Neutrophil (primary cell): ENCODE measurements around the gene CCP110.

Experiments
- H3K27ac ChIP-seq: fragments of 200-600 bp; sonication (generic); 2 replicates; pipeline ENCODE4 v1.5.1; 2016; ENCODE audit warnings: mild to moderate bottlenecking, moderate library complexity
- H3K27me3 ChIP-seq: fragments of 200-600 bp; sonication (generic); 2 replicates; pipeline ENCODE4 v1.6.0; 2016; ENCODE audit warnings: mild to moderate bottlenecking
- H3K36me3 ChIP-seq: fragments of 200-600 bp; sonication (generic); 2 replicates; pipeline ENCODE4 v1.5.1; 2017
- H3K4me1 ChIP-seq, 2 experiments: fragments of 200-600 bp in 1 of 2; sonication (generic) in 1 of 2; 1 replicate in 1 of 2; 2 replicates in 1 of 2; pipeline versions ENCODE4 v1.5.1 to v1.6.1; 2013 to 2016; ENCODE audit warnings: low read depth in 1 of 2, low read length in 1 of 2, mild to moderate bottlenecking in 1 of 2, moderate library complexity in 1 of 2; ENCODE audit not compliant: control insufficient read depth in 1 of 2, insufficient read depth in 1 of 2
- H3K4me3 ChIP-seq, 2 experiments: fragments of 200-600 bp in 1 of 2; sonication (generic) in 1 of 2; 1 replicate in 1 of 2; 2 replicates in 1 of 2; pipeline ENCODE4 v1.5.1; 2013 to 2016; ENCODE audit warnings: low read depth in 1 of 2, low read length in 1 of 2, mild to moderate bottlenecking in 1 of 2, moderate library complexity in 1 of 2
- H3K9me3 ChIP-seq: fragments of 200-600 bp; sonication (generic); 2 replicates; pipeline ENCODE4 v1.5.1; 2016
- TF ChIP-seq, protein P1 (sequence below): fragments of 200-600 bp; sonication (generic); IDR thresholded peaks from 2 replicates; pipeline ENCODE4 v1.5.1; 2016; ENCODE audit warnings: antibody characterized with exemption

Gene CCP110

DNA sequence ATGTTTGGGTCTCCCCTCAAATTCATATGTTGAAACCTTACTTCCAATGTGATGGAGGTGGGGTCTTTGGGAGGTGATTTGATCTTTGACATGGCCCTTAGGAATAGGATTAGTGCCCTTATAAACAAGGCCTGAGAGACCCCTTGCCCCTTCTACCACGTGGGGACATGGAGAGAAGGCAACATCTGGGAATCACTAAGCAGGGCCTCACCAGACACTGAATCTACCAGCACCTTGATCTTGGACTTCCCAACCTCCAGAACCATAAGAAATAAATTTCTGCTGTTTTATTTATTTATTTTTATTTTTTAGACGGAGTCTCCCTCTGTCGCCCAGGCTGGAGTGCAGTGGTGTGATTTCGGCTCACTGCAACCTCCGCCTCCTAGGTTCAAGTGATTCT, 42.0 kb upstream of the CCP110 start:
- no peak overlapping the region for H3K27ac ChIP-seq
- TF ChIP-seq, protein P1, sequence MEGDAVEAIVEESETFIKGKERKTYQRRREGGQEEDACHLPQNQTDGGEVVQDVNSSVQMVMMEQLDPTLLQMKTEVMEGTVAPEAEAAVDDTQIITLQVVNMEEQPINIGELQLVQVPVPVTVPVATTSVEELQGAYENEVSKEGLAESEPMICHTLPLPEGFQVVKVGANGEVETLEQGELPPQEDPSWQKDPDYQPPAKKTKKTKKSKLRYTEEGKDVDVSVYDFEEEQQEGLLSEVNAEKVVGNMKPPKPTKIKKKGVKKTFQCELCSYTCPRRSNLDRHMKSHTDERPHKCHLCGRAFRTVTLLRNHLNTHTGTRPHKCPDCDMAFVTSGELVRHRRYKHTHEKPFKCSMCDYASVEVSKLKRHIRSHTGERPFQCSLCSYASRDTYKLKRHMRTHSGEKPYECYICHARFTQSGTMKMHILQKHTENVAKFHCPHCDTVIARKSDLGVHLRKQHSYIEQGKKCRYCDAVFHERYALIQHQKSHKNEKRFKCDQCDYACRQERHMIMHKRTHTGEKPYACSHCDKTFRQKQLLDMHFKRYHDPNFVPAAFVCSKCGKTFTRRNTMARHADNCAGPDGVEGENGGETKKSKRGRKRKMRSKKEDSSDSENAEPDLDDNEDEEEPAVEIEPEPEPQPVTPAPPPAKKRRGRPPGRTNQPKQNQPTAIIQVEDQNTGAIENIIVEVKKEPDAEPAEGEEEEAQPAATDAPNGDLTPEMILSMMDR: no peak
- H3K27me3 ChIP-seq: no peaks in the 10 kb centered on the region
- no peak overlapping the region for H3K4me3 ChIP-seq
- no peaks in the 10 kb centered on the region for H3K36me3 ChIP-seq
- no peaks in the 10 kb centered on the region for H3K9me3 ChIP-seq
- H3K4me1 ChIP-seq: no peaks in the 10 kb centered on the region

DNA sequence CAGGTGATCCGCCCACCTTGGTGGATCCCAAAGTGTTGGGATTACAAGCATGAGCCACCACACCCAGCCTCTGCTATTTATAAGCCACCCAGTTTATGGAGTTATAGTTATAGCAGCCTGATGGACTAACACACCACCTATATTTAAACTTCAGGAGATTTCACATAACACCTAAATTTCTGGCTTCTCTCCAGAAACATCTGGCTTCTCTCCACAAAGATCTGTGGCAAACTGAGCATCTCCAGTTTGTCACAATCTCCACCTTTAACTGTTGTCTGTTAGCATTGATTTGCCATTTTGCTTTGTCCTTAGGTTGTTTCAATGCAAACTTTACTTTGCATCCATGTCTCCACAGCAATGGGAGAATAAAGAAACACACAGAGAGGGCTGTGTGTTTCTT, 41.5 kb upstream of the CCP110 start:
- no peaks in the 10 kb centered on the region for H3K36me3 ChIP-seq
- H3K4me3 ChIP-seq: no peak overlapping the region
- TF ChIP-seq, protein P1: no peak
- no peaks in the 10 kb centered on the region for H3K27me3 ChIP-seq
- H3K27ac ChIP-seq: no peak overlapping the region
- no peaks in the 10 kb centered on the region for H3K4me1 ChIP-seq
- H3K9me3 ChIP-seq: no peaks in the 10 kb centered on the region

DNA sequence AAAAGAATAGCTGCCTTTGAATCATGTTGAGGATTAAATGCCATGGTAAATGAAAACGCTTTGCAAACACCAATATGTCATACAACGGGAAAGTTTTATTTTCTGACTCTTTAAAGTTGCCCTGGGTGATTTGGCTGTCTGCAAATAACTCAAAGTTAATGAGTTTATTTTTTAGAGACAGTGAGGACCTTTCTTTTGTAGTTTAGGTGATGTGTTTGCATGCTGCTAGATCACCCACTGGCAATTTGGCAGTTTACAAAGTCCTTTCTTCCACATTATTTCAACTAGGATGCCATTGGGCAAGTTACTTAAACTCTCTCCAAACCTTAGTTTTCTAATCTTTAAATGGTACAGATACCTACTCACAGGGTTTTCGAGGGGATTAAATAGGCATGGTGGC, 39.6 kb upstream of the CCP110 start:
- no peak overlapping the region for H3K4me3 ChIP-seq
- no peak overlapping the region for H3K27ac ChIP-seq
- H3K9me3 ChIP-seq: no peaks in the 10 kb centered on the region
- TF ChIP-seq, protein P1: no peak
- H3K4me1 ChIP-seq: no peaks in the 10 kb centered on the region
- no peaks in the 10 kb centered on the region for H3K36me3 ChIP-seq
- no peaks in the 10 kb centered on the region for H3K27me3 ChIP-seq

DNA sequence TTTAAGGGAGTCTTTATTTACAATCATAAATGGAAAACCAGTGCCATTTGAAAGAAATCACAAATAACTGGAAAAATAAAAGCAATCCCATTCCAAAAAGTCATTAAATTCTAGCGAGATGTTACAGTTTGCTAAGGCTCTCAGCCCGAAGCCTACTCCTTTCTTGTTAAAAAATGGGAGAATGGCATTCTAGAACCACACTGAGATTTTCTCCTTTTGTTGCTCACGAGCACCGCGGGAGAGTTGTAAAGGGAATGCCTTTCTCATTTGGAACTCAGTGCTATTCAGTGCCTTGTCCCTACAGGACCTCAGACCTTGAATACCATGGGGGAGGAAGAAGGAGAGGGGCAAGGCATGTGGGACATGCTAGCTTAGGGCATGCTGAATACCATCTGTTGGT, 38.1 kb upstream of the CCP110 start:
- H3K4me1 ChIP-seq: no peaks in the 10 kb centered on the region
- H3K36me3 ChIP-seq: no peaks in the 10 kb centered on the region
- H3K4me3 ChIP-seq: no peak overlapping the region
- H3K27ac ChIP-seq: no peak overlapping the region
- H3K9me3 ChIP-seq: no peaks in the 10 kb centered on the region
- TF ChIP-seq, protein P1: no peak
- no peaks in the 10 kb centered on the region for H3K27me3 ChIP-seq

DNA sequence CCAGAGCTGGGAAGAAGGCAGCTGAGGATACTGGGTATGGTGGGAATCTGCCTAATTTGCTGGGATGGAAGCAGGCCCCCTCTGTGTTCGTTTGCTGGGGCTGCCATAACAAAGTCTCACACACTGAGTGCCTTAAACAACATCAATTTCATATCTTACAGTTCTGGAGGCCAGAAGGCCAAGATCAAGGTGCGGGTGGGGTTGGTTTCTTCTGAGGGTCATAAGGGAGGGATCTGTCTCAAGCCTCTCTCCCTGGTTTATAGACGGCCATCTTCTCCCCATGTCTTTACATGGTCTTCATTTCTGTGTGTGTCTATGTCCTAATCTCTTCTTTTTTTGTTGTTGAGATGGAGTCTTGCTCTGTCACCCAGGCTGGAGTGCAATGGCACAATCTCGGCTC, 37.7 kb upstream of the CCP110 start:
- no peaks in the 10 kb centered on the region for H3K9me3 ChIP-seq
- no peaks in the 10 kb centered on the region for H3K36me3 ChIP-seq
- TF ChIP-seq, protein P1: no peak
- no peak overlapping the region for H3K4me3 ChIP-seq
- no peaks in the 10 kb centered on the region for H3K27me3 ChIP-seq
- H3K4me1 ChIP-seq: no peaks in the 10 kb centered on the region
- no peak overlapping the region for H3K27ac ChIP-seq

DNA sequence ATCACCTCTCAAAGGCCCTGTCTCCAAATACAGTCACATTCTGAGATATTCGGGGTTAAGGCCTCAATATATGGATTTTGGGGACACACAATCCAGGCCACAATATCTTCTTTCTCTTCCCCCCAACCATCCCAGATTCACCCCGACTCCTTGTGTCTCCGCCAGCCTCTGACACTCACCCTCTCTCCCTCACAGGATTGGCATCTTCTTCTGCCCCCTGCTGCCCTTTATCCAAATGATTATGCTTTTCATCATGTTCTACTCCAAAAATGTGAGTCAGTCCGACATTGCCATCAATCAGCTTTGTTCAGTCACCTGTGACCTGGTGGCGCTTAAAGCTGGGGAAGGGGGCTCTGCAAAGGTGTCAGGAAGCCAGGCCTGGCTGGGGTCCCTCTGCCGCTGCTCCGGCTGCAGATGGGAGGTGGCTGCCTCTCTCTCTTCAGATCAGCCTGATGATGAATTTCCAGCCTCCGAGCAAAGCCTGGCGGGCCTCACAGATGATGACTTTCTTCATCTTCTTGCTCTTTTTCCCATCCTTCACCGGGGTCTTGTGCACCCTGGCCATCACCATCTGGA, 36.9 kb upstream of the CCP110 start:
- no peaks in the 10 kb centered on the region for H3K9me3 ChIP-seq
- TF ChIP-seq, protein P1: no peak

More for the DNA sequence above, 36.9 kb upstream of the CCP110 start:
- H3K4me3 ChIP-seq: no peak overlapping the region
- H3K4me1 ChIP-seq: no peaks in the 10 kb centered on the region
- no peaks in the 10 kb centered on the region for H3K27me3 ChIP-seq
- no peaks in the 10 kb centered on the region for H3K36me3 ChIP-seq
- no peak overlapping the region for H3K27ac ChIP-seq
